Lower leg skin (tissue), 3 donors: ENCODE data around the gene DPPA3.

Experiments
- CTCF ChIP-seq, 3 donors: fragments of 450-650 bp; IDR thresholded peaks; one replicate each; pipeline ENCODE4 v1.5.1; 2016; ENCODE audit warnings: antibody characterized with exemption in 3 of 3, mild to moderate bottlenecking in 3 of 3, moderate library complexity in 2 of 3
- POLR2A ChIP-seq, 2 donors: fragments of 450-650 bp; IDR thresholded peaks; one replicate each; pipeline ENCODE4 v1.6.1; 2016 to 2017; ENCODE audit warnings: antibody characterized with exemption in 2 of 2, mild to moderate bottlenecking in 1 of 2, moderate library complexity in 1 of 2

GRCh38 chr12:7732993-7733392, 21.8 kb downstream of the DPPA3 start:
- TF ChIP-seq CTCF (IDR thresholded peaks at IDR 0.05): no peak
- TF ChIP-seq POLR2A (IDR thresholded peaks at IDR 0.05): no peak
